ENCODE results near the gene UTY.
"Not testable (repeated sequence)": the region's sequence is repeated elsewhere in the genome, so short reads cannot be mapped to it uniquely, and the experiment has no call there.

The UTY gene

GRCh38 chrY:13312966-13313365 lies 166.9 kb downstream of the UTY start:
- DNase-seq (ENCODE audit: extremely low read depth in 1 of 2, low read depth in 1 of 2) = no peak

DNA sequence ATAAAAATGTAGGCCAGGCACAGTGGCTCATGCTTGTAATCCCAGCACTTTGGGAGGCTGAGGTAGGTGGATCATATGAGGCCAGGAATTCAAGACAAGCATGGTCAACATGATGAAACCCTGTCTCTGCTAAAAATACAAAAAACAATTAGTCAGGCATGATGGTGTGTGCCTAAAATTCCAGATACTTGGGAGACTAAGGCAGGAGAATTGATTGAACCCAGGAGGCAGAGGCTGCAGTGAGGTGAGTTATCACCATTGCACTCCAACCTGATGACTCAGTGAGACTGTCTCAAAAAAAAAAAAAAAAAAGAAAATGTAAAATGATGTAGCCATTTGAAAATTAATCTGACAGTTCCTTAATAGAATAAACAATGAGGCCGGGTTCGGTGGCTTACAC lies 171.9 kb downstream of the UTY start:
- no peak for DNase-seq (ENCODE audit: extremely low read depth in 1 of 2, low read depth in 1 of 2)

- DNase-seq (ENCODE audit: extremely low read depth in 1 of 2, low read depth in 1 of 2) = no peak
Observed at GRCh38 chrY:13300795-13301194, 179.0 kb downstream of the UTY start.

DNA sequence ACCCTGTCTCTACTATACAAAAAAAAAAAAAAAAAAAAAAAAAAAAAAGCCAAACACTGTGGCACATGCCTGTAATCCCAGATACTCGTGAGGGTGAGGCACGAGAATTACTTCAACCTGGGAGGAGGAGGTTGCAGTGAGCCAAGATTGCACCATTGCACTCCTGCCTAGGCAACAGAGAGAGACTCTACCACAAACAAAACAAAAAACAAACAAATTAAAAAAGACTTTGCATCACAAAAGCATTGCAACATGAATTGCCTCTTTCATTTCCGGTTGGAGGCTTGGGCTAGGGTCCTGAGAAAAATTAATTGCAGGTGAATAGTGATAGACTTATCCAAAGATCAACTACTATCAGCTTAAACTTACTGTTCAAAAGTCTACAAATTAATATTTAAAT lies 180.4 kb downstream of the UTY start:
- no peak for DNase-seq (ENCODE audit: extremely low read depth in 1 of 2, low read depth in 1 of 2)

- DNase-seq (ENCODE audit: extremely low read depth in 1 of 2, low read depth in 1 of 2) = no peak
Observed at GRCh38 chrY:13296176-13296890, 183.5 kb downstream of the UTY start.

DNA sequence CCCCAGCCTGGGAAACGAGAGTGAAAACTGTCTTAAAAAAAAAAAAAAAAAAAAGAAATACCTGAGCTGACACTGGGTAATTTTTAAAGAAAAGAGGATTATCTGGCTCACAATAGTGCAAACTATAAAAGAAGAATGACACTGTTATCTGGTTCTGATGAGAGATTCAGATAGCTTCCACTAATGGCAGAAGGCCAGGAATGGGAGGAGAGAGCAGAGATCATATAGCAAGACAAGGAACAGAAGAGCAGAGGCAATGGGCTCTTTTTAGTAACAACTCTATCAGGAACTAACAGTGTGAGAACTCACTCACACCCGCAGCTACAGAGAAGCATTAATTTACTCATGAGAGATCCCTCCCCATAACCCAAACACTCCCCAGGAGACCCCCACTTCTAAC lies 184.8 kb downstream of the UTY start:
- no peak for DNase-seq (ENCODE audit: extremely low read depth in 1 of 2, low read depth in 1 of 2)

DNA sequence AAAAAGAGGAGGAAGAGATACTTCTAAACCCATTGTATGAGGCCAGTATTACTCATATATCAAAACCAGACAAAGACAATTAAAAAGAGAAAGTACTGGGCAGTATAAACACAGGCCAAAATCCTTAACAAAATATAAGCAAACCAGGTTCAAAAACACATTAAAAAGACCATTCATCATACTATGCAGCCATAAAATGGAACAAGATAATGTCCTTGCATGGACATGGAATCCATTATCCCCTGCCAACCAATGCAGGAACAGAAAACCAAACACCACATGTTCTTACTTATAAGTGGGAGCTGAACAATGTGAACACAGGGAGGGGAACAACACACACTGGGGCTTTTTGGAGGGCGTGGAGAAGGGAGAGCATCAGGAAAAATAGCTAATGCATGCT lies 188.6 kb downstream of the UTY start:
- no peak for DNase-seq (ENCODE audit: extremely low read depth in 1 of 2, low read depth in 1 of 2)

GRCh38 chrY:13282151-13283054 lies 197.4 kb downstream of the UTY start:
- not testable (repeated sequence) for DNase-seq (ENCODE audit: extremely low read depth in 1 of 2, low read depth in 1 of 2)

GRCh38 chrY:13279561-13279960 lies 200.3 kb downstream of the UTY start:
- no peak for DNase-seq (ENCODE audit: extremely low read depth in 1 of 2, low read depth in 1 of 2)

DNA sequence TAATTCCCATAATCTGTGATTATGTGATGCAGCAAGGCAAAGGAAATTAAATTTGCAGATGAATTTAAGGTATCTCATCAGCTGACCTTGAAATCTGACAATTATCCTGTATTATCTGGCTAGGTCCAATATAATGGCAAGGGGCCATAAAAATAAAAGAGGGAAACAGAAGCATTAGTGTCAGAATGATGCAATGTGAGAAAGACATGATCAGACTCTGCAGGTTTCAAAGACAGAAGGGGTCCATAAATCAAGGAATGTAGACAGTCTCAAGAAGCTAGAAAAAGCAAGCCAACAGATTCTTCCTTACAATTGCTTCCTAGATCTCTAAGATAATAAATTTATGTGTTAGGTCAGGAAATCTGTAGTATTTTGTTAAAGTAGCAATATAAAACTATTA lies 208.1 kb downstream of the UTY start:
- no peak for DNase-seq (ENCODE audit: extremely low read depth in 1 of 2, low read depth in 1 of 2)

DNA sequence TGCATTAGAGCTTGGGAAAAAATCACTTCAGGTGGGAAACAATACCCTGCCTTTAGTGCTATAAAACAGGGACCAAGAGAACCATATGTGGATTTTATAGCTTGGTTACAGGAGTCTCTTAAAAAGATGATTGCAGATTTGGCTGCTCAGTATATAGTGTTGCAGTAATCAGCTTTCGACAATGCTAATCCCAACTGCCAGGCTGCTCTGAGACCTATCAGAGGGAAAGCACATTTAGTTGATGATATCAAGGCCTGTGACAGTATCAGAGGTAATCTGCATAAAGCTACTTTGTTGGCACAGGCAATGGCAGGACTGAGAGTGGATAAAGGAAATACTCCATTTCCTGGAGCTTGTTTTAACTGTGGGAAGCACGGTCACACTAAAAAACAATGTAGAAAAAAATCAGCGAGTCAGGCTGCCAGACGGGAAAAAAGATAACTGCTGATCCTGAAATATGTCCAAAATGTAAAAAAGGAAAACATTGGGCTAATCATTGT lies 225.8 kb downstream of the UTY start:
- DNase-seq (ENCODE audit: extremely low read depth in 1 of 2, low read depth in 1 of 2) = not testable (repeated sequence)

GRCh38 chrY:13250421-13250820 lies 229.4 kb downstream of the UTY start:
- DNase-seq (ENCODE audit: extremely low read depth in 1 of 2, low read depth in 1 of 2) = no peak

- no peak for DNase-seq (ENCODE audit: extremely low read depth in 1 of 2, low read depth in 1 of 2)
Observed at GRCh38 chrY:13243716-13244115, 236.1 kb downstream of the UTY start.

- DNase-seq (ENCODE audit: extremely low read depth in 1 of 2, low read depth in 1 of 2) = no peak
Observed at GRCh38 chrY:13233901-13234300, 245.9 kb downstream of the UTY start.

GRCh38 chrY:13233118-13233517 lies 246.7 kb downstream of the UTY start:
- no peak for DNase-seq (ENCODE audit: extremely low read depth in 1 of 2, low read depth in 1 of 2)

DNA sequence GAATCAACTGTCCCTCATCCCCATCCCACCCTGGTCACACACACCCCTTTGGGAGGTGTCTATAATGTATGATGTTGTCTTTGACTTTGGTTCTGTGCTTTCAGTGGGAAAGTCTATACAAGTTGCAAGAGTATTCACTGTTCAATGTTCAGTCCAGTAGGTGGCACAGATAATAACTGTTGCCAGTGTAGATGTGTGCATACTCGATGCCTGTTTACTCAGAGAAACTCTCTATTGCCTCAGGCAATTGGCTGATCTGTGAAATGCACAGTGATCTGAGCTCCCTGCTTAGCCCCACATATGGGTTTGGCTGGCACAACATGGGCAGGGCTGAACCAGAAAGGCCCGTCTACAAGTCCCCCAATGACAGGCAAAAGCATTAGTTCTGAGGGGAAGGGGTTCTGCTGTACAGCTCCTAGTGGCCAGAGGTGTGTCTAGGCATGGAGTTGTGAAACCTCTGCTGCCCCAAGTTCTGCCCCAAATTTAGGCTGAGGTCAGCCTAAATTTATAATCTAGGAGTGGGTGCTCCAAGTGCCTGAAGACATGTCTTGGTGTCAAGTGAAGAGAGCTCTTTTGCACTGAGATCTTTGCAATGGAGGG lies 252.4 kb downstream of the UTY start:
- no peak for DNase-seq (ENCODE audit: extremely low read depth in 1 of 2, low read depth in 1 of 2)

DNA sequence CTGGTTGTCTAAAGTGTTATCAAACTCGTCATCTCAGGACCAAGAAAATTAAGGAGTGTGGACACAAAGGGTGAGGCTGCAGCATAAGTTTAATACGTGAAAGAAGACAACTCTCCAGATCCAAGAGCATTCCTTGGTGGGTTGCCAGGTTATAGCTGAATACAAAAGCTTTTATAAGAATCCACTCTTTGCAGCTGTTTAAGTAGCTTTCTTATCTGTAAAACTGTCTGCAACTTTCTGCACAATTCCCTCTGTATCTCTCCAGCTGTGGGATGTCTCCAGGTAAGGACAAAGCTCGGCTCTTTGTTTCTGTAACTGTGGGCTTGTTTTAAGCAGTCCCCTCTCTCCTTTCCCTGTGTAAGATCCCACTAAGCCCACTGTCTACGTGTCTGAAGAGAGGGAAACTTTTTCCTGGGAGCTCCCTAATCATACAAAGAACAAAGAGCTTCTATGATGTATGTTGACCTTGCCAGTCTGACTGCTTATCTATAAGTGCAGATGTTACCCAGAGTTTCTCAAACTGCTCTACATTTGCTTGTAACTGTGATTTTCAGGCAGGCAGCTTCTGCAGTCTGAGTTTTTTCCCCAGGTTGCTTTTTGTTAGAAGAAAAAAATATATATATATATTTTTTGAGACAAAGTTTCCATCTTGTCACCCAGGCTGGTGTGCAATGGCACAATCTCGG lies 268.7 kb downstream of the UTY start:
- no peak for DNase-seq (ENCODE audit: extremely low read depth in 1 of 2, low read depth in 1 of 2)

DNA sequence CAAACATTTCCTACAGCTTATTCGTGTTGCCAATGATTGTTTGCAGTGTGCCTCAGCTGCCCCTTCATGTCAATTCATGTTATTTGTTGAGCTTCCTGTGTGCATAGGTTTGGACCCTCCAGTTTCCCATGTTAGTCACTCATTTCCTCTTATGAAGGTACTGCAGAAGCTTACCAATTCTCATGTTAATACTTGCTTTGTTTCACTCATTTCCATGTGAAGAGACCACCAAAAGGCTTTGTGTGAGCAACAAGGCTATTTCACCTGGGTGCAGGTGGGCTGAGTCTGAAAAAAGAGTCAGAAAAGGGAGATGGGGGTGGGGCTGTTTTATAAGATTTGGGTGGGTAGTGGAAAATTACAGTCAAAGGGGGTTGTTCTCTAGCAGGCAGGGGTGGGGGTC lies 274.6 kb downstream of the UTY start:
- DNase-seq (ENCODE audit: extremely low read depth in 1 of 2, low read depth in 1 of 2) = no peak
